Measurements from ENCODE around the gene PPARG. TPM values are rescaled to one million over a fixed set of nuclear protein-coding genes. Genes with fewer than 3 reads are reported as not detected.

The PPARG gene
- total and polyA plus RNA-seq, 8 donors, result 7.9 to 85.2 (median 29.3) TPM

DNA sequence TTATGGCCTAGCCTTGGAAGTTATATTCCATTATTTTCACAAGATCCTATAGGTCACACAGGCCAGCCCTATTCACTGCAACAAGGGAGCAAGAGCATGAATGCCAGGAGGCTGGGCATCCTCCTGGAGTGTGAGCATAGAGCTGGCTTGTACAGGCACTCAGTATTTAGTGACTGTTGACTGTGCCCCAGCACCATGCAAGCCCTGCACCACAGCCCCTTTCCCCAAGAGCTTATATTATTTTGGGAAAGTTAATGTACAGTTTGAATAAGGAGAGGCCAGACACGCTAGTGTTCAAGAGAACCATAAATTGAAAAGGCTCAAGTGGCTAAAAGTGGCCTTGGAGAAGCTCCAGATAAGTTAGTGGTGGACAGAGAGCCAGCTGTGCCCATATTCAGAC lies 163.1 kb downstream of the PPARG start:
- 91 to 97% (median 96%) methylated on average over 1 of the region's 1 CpG for WGBS, 5 donors
- no peak for TF ChIP-seq POLR2AphosphoS5 (IDR thresholded peaks at IDR 0.05)
- TF ChIP-seq EP300 (IDR thresholded peaks at IDR 0.05), result no peak
- TF ChIP-seq, protein P1, sequence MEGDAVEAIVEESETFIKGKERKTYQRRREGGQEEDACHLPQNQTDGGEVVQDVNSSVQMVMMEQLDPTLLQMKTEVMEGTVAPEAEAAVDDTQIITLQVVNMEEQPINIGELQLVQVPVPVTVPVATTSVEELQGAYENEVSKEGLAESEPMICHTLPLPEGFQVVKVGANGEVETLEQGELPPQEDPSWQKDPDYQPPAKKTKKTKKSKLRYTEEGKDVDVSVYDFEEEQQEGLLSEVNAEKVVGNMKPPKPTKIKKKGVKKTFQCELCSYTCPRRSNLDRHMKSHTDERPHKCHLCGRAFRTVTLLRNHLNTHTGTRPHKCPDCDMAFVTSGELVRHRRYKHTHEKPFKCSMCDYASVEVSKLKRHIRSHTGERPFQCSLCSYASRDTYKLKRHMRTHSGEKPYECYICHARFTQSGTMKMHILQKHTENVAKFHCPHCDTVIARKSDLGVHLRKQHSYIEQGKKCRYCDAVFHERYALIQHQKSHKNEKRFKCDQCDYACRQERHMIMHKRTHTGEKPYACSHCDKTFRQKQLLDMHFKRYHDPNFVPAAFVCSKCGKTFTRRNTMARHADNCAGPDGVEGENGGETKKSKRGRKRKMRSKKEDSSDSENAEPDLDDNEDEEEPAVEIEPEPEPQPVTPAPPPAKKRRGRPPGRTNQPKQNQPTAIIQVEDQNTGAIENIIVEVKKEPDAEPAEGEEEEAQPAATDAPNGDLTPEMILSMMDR (IDR thresholded peaks at IDR 0.05), result no peak
- no peak for TF ChIP-seq POLR2A (IDR thresholded peaks at IDR 0.05)
- Histone ChIP-seq H3K4me3 (no peak overlapping the region), H3K27ac (no peak overlapping the region), H3K36me3 (no peaks in the 10 kb centered on the region), H3K9me3 (no peaks in the 10 kb centered on the region), H3K27me3 (no peaks in the 10 kb centered on the region), H3K4me1 (no peaks in the 10 kb centered on the region)
- no peak for DNase-seq
- intact Hi-C loops (cut with DNase I; ENCODE audit: low total_unique reads), result no loop called here

DNA sequence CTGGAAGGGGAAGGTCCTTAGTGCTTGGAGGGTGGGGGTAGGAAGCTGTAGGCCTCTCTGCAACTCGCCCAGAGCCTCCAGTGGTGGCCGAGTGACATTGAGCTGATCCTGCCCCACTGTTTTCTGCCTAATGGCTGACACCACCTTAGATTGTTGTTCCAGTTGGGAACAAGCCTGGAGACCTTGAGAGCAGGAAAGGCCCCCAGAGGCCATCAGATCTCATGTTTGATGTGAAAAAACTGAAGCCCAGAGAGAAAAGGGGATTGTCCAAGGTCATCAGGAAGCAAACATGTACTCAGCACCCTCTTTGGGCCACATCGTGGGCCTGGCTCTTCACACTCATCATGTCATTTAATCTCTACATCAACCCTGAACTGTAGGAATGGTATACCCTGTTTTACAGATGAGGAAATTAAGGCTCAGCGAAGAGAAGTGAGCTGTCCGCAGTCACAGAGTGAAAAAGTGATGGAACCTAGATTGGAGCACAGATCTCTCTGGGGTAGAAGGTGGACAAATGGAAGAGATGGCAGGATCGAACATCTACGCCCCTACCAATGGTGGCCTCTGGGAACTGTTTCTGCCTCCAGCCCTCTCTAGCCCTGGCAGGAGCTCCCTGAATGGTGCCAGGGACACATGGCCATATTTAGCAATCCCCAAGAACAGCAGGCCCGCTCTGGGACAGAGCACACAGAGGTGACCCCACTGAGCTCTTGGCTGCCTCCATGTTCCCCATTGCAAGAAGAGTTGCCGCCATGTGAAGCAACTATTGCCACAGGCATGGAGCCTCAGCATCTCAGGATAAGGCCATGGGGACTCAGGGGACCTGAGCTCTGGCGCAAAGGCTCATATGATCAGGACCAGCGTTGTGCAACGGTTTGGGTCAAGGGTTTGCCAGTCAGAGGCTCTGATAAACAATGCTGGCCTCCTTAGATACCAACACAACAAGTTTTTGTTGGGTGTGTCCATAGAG lies 163.8 kb downstream of the PPARG start:
- DNase-seq, result no peak
- Histone ChIP-seq H3K4me3 (no peak overlapping the region), H3K27me3 (no peaks in the 10 kb centered on the region), H3K9me3 (no peaks in the 10 kb centered on the region), H3K36me3 (no peaks in the 10 kb centered on the region), H3K4me1 (no peaks in the 10 kb centered on the region), H3K27ac (no peak overlapping the region)
- TF ChIP-seq POLR2A (IDR thresholded peaks at IDR 0.05) (no peak), EP300 (IDR thresholded peaks at IDR 0.05) (no peak), POLR2AphosphoS5 (IDR thresholded peaks at IDR 0.05) (no peak)
- TF ChIP-seq, protein P1 (IDR thresholded peaks at IDR 0.05), result no peak
- WGBS, 5 donors, result 89 to 96% (median 94%) methylated on average over 11 to 12 of the region's 12 CpGs
- intact Hi-C loops (cut with DNase I; ENCODE audit: low total_unique reads), result no loop called here

DNA sequence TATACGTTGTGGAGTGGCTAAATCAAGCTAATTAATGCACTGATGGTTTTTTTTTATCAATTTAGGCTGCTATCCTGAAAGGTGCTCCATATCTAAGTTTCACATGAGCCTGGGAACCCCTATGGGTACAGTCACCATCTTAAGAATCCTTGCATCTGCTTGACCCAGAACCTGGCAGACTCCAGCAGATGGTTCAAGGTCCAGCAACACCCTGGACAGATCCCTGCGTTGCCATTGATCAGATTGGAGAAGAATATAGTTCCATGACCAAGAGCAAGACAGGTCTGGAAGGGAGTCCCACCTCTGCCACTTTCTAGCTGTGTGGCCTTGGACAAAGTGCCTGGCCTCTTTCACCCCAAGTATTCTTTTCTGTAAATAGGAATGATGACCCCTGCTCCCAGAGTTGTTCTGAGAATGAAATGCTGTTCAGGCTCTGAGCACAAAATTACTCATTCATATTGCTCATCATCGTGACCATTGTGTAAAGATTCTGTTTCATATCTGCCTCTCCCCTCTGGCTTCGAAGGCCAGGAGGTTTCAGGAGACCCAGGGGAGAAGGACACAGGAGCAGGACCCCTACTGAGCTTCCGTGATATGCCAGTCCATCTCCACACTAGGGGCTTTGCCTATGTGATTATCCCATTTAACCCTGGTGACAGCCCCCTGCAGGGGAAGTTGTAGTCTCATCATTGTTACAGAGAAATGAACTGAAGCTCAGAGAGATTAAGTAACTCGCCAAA lies 165.4 kb downstream of the PPARG start:
- intact Hi-C loops (cut with DNase I; ENCODE audit: low total_unique reads), result no loop called here
- DNase-seq, result no peak

DNA sequence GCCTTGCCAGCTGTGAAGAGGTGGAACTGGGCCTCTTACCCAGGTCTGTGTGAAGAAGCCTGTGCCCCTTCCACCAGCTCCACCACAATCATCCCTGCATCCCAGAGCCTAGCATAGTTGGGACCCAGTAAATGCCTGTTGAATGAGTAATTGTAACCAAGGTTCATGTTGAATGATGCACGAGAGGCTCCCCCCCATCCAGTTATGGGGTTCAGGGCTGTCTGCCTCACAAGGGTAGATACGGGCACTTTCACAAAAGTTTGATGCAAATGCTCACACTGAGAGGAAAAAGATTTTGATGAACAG lies 165.9 kb downstream of the PPARG start:
- TF ChIP-seq, protein P1 (IDR thresholded peaks at IDR 0.05), result no peak
- TF ChIP-seq EP300 (IDR thresholded peaks at IDR 0.05) (no peak), POLR2A (IDR thresholded peaks at IDR 0.05) (no peak)
- no peaks in the 10 kb centered on the region for H3K27me3 ChIP-seq
- DNase-seq, result no peak
- no peaks in the 10 kb centered on the region for H3K36me3 ChIP-seq
- H3K4me1 ChIP-seq, result no peaks in the 10 kb centered on the region
- H3K27ac ChIP-seq, result no peak overlapping the region
- no peak overlapping the region for H3K4me3 ChIP-seq
- intact Hi-C loops (cut with DNase I; ENCODE audit: low total_unique reads), result no loop called here
- H3K9me3 ChIP-seq, result no peaks in the 10 kb centered on the region
- WGBS, 5 donors, result 85 to 100% (median 88%) methylated on average over 2 of the region's 2 CpGs

More for the DNA sequence above, 165.4 kb downstream of the PPARG start:
- Histone ChIP-seq H3K9me3 (no peaks in the 10 kb centered on the region), H3K27ac (no peak overlapping the region), H3K4me3 (no peak overlapping the region), H3K27me3 (no peaks in the 10 kb centered on the region), H3K36me3 (no peaks in the 10 kb centered on the region), H3K4me1 (no peaks in the 10 kb centered on the region)
- 74 to 82% (median 77%) methylated on average over 6 of the region's 6 CpGs for WGBS, 5 donors
- TF ChIP-seq EP300 (IDR thresholded peaks at IDR 0.05) (no peak), POLR2AphosphoS5 (IDR thresholded peaks at IDR 0.05) (no peak), POLR2A (IDR thresholded peaks at IDR 0.05) (no peak)
- TF ChIP-seq, protein P1 (IDR thresholded peaks at IDR 0.05), result no peak

All from stomach (tissue), 9 donors.